Brain pericyte (primary cell): ENCODE measurements around the gene ATG9A.

Experiments used
- DNase-seq: peaks from one replicate; pipeline ENCODE4 v3.0.0-alpha.2; 2012; ENCODE audit warnings: low read depth, low spot score

The ATG9A gene

GRCh38 chr2:219178377-219179175 lies 50.9 kb downstream of the ATG9A start:
- DNase-seq = no peak

GRCh38 chr2:219177552-219178376 lies 51.7 kb downstream of the ATG9A start, which contains the start of gene RETREG2:
TSS of gene RETREG2 (plus strand) at chr2:219178275. CDS start at chr2:219178353, 78 bp downstream.
- peak; percentile 77 for DNase-seq

- no peak for DNase-seq
These were observed 52.5 kb downstream of the ATG9A start, which contains the start of gene CNPPD1 for GRCh38 chr2:219176818-219177551. TSS of gene CNPPD1 (minus strand) at chr2:219176925. CDS start at chr2:219176828, 97 bp downstream.

GRCh38 chr2:219175928-219176817 lies 53.3 kb downstream of the ATG9A start:
- DNase-seq = no peak

- no peak for DNase-seq
These were observed 54.0 kb downstream of the ATG9A start for GRCh38 chr2:219175486-219175885.

GRCh38 chr2:219174801-219175200 lies 54.6 kb downstream of the ATG9A start:
- no peak for DNase-seq

- no peak for DNase-seq
These were observed 55.3 kb downstream of the ATG9A start for GRCh38 chr2:219174146-219174545.

GRCh38 chr2:219173176-219173575 lies 56.3 kb downstream of the ATG9A start:
- no peak for DNase-seq

GRCh38 chr2:219172231-219173154 lies 56.9 kb downstream of the ATG9A start:
- no peak for DNase-seq

- DNase-seq = no peak
These were observed 58.2 kb downstream of the ATG9A start for GRCh38 chr2:219171231-219171651.

- no peak for DNase-seq
These were observed 59.3 kb downstream of the ATG9A start, which contains the start of gene SLC23A3 for GRCh38 chr2:219169930-219170654. TSS of gene SLC23A3 (minus strand) at chr2:219170029. CDS start at chr2:219169984, 45 bp downstream.
